Upper lobe of left lung (tissue), 4 donors: Measurements from ENCODE around the gene C22orf15.

Experiments
- EP300 ChIP-seq, 4 donors: sonication (generic); formaldehyde crosslinking; IDR thresholded peaks; one replicate each; pipeline ENCODE4 v1.5.1; 2017; ENCODE audit warnings: antibody characterized with exemption in 4 of 4, control low read depth in 2 of 4
- POLR2A ChIP-seq, 4 donors: fragments of 450-650 bp; IDR thresholded peaks; one replicate each; pipeline ENCODE4 v1.5.1; 2016 to 2017; ENCODE audit warnings: antibody characterized with exemption in 4 of 4, mild to moderate bottlenecking in 2 of 4
- POLR2AphosphoS5 ChIP-seq, 2 donors: sonication (generic); formaldehyde crosslinking; IDR thresholded peaks; one replicate each; pipeline ENCODE4 v1.5.1; 2017; ENCODE audit warnings: antibody characterized with exemption in 2 of 2
- TF ChIP-seq, protein P1 (sequence below), 6 experiments: fragments of 450-650 bp in 4 of 6; fragments of 200-600 bp in 2 of 6; sonication (generic) in 2 of 6; IDR thresholded peaks; one replicate each; pipeline ENCODE4 v1.5.1; 2016 to 2019; ENCODE audit warnings: antibody characterized with exemption in 6 of 6

DNA sequence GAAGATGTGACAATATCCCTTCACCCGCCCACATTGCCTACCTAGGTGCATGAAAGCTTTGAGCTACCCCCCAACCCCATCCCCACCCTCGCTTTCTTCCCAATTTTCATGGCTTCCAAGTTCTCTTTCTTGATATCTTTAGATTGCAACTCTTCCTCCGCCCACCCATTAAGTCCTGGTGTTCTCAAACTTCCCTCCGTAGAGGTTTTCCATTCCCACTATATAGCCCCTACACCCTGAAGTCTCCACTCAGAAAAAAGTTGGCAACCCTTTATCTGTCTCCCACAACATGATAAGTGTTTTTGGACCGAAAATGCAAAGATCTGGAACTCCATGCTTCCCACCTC is 12.4 kb upstream of the C22orf15 start:
- no peak for TF ChIP-seq POLR2AphosphoS5 (IDR thresholded peaks at IDR 0.05)
- TF ChIP-seq, protein P1, sequence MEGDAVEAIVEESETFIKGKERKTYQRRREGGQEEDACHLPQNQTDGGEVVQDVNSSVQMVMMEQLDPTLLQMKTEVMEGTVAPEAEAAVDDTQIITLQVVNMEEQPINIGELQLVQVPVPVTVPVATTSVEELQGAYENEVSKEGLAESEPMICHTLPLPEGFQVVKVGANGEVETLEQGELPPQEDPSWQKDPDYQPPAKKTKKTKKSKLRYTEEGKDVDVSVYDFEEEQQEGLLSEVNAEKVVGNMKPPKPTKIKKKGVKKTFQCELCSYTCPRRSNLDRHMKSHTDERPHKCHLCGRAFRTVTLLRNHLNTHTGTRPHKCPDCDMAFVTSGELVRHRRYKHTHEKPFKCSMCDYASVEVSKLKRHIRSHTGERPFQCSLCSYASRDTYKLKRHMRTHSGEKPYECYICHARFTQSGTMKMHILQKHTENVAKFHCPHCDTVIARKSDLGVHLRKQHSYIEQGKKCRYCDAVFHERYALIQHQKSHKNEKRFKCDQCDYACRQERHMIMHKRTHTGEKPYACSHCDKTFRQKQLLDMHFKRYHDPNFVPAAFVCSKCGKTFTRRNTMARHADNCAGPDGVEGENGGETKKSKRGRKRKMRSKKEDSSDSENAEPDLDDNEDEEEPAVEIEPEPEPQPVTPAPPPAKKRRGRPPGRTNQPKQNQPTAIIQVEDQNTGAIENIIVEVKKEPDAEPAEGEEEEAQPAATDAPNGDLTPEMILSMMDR (IDR thresholded peaks at IDR 0.05): no peak
- no peak for TF ChIP-seq EP300 (IDR thresholded peaks at IDR 0.05)
- no peak for TF ChIP-seq POLR2A (IDR thresholded peaks at IDR 0.05)
